Activated CD8-positive, alpha-beta memory T cell treated with anti-CD3 and anti-CD28 coated beads for 4 hours (primary cell): ENCODE data around the gene MICAL2.
A peak's percentile ranks its signal among the peaks of the same experiment; 100 is the strongest.

Source experiments
- DNase-seq, 2 donors: peaks; one replicate each; pipeline ENCODE4 v3.0.0-alpha.2; 2020; ENCODE audit warnings: low read depth in 2 of 2

The MICAL2 gene

GRCh38 chr11:12209096-12209495 is 98.7 kb downstream of the MICAL2 start:
- no peak for DNase-seq

- no peak for DNase-seq
Observed at GRCh38 chr11:12210200-12210599, 99.8 kb downstream of the MICAL2 start.

- DNase-seq, result no peak
Observed at GRCh38 chr11:12211331-12212065, 101.1 kb downstream of the MICAL2 start.

GRCh38 chr11:12212174-12212820 is 101.9 kb downstream of the MICAL2 start:
- no peak for DNase-seq

GRCh38 chr11:12212821-12213185 is 102.4 kb downstream of the MICAL2 start:
- DNase-seq, result no peak

- DNase-seq, result no peak
Observed at GRCh38 chr11:12213883-12214282, 103.5 kb downstream of the MICAL2 start.

- no peak for DNase-seq
Observed at GRCh38 chr11:12214751-12215150, 104.4 kb downstream of the MICAL2 start.

GRCh38 chr11:12215181-12215593 is 104.8 kb downstream of the MICAL2 start:
- DNase-seq, result no peak

- DNase-seq, result no peak
Observed at GRCh38 chr11:12216041-12216451, 105.7 kb downstream of the MICAL2 start.

GRCh38 chr11:12216671-12217374 is 106.4 kb downstream of the MICAL2 start:
- DNase-seq, result no peak

GRCh38 chr11:12217879-12218278 is 107.5 kb downstream of the MICAL2 start:
- no peak for DNase-seq

- DNase-seq, result no peak
Observed at GRCh38 chr11:12218909-12219308, 108.5 kb downstream of the MICAL2 start.

- no peak for DNase-seq
Observed at GRCh38 chr11:12219757-12220156, 109.4 kb downstream of the MICAL2 start.

- DNase-seq, result no peak
Observed at GRCh38 chr11:12220305-12220704, 109.9 kb downstream of the MICAL2 start.

GRCh38 chr11:12221051-12221535 is 110.7 kb downstream of the MICAL2 start:
- no peak for DNase-seq

GRCh38 chr11:12222055-12222792 is 111.8 kb downstream of the MICAL2 start:
- no peak for DNase-seq

- DNase-seq, result no peak
Observed at GRCh38 chr11:12223771-12224536, 113.6 kb downstream of the MICAL2 start.

GRCh38 chr11:12224537-12224893 is 114.1 kb downstream of the MICAL2 start:
- peak; percentile 74 for DNase-seq

GRCh38 chr11:12225046-12225739 is 114.8 kb downstream of the MICAL2 start:
- no peak for DNase-seq

GRCh38 chr11:12226093-12226492 is 115.7 kb downstream of the MICAL2 start:
- DNase-seq, result no peak
